ENCODE data around the gene RPL36. TPM values are rescaled to one million over a fixed set of nuclear protein-coding genes. Genes with fewer than 3 reads are reported as not detected.

RPL36 gene
- total RNA-seq, 1 experiment from 2014 or later = 787 TPM

DNA sequence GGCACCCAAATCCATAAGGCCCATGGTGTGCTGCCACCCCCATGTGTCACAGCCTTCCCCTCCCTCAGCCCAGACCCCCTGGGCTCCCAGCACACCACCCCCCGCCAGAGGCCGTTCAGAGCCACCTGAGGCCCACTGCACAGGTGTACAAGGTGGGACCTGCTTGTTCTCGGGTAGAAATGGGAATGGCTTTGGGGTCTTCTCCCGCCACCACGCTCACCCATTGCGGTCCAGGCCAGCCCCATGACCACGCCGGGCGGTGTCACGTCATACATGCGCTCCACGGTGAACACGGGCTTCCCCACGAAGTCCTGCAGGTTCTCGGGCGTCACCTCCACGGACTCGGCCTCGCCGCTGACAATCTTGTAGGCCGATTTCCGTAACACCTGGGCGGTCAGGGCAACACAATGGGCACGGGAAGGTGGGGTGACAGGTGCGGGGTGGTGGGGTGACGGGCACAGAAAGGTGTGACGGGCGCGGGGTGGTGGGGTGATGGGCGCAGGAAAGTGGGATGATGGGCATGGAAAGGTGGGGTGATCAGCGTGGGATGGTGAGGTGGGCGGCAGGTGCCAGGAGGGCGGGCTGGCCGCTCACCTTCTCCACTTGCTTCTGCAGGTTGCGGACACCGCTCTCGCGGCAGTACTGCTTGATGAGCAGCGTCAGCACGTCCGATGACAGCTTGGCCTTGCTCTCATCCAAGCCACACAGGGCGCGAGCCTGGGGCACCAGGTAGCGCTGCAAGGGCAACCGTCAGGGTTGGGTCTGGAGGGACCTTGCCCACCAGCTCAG, 4.3 kb downstream of the RPL36 start:
- Histone ChIP-seq H3K4me1 (replicated peaks; ENCODE audit: insufficient read depth) (no peaks in the 10 kb centered on the region), H3K79me2 (ENCODE audit: low read depth) (peaks cover 37% of the 10 kb centered on the region), H3F3A (ENCODE audit: insufficient read depth, low read depth) (peaks cover 28% of the 10 kb centered on the region), H3K27me3 (ENCODE audit: insufficient read depth, low read depth) (no peaks in the 10 kb centered on the region), H3K9me2 (ENCODE audit: insufficient read depth) (no peaks in the 10 kb centered on the region), H3K4me3 (no peak overlapping the region), H3K4me2 (no peak overlapping the region), H4K20me1 (ENCODE audit: insufficient read depth) (peaks cover 41% of the 10 kb centered on the region), H2AFZ (no peak overlapping the region), H3K27ac (no peak overlapping the region), H3K9me3 (ENCODE audit: insufficient read depth, low read depth) (no peaks in the 10 kb centered on the region), H3K36me3 (ENCODE audit: low read depth) (0 out of 2 replicates have a peak, but pooled peaks cover 9% of the 10 kb centered on the region)
- ChIA-PET POLR2A (ENCODE audit: unreplicated experiment) (no interaction called here), CTCF (no interaction called here)
- no peak for TF ChIP-seq EZH2 (IDR thresholded peaks at IDR 0.05; ENCODE audit: low read depth)
- TF ChIP-seq, protein P1, sequence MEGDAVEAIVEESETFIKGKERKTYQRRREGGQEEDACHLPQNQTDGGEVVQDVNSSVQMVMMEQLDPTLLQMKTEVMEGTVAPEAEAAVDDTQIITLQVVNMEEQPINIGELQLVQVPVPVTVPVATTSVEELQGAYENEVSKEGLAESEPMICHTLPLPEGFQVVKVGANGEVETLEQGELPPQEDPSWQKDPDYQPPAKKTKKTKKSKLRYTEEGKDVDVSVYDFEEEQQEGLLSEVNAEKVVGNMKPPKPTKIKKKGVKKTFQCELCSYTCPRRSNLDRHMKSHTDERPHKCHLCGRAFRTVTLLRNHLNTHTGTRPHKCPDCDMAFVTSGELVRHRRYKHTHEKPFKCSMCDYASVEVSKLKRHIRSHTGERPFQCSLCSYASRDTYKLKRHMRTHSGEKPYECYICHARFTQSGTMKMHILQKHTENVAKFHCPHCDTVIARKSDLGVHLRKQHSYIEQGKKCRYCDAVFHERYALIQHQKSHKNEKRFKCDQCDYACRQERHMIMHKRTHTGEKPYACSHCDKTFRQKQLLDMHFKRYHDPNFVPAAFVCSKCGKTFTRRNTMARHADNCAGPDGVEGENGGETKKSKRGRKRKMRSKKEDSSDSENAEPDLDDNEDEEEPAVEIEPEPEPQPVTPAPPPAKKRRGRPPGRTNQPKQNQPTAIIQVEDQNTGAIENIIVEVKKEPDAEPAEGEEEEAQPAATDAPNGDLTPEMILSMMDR (conservative IDR thresholded peaks at IDR 0.05) = no peak
- intact Hi-C loops (cut with micrococcal nuclease; ENCODE audit: unreplicated experiment) = no loop called here
- no TSS peak for BruUV-seq (replicated peaks)
- no peak for DNase-seq

DNA sequence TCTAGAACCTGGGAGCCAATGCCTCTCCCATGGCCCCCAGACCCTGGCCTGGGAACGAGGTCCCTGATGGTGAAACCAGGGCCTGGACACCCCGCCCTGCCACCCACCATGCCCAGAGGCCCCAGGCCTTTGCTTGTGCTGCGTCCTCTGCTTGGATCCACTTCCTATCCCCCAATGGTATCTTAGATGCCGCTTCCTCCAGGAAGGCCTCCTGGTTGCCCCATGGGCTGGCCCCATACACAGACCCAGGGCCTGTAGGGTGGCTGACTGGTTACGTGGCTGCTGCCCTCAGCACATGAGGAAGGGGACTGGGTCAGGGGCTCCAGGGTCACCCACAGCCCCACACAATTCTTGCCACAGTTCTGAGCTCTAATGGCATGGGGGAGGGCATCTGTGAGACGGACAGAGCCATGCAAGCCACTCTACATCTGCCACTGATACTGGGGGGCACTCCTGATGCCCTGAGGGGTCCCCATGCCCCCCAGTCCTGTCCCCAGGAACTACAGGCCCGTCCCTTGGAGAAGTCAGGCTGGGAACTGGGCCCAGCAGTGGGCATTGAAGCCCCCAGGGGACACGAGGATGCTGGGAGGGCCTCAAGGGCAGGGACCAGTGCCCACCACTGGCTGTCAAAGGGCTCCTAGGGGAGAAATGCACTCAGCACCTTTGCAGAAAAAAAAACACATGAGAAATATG, 5.0 kb downstream of the RPL36 start:
- peaks cover 37% of the 10 kb centered on the region for H3K79me2 ChIP-seq (ENCODE audit: low read depth)
- H3F3A ChIP-seq (ENCODE audit: insufficient read depth, low read depth) = peaks cover 31% of the 10 kb centered on the region
- intact Hi-C loops (cut with micrococcal nuclease; ENCODE audit: unreplicated experiment) = no loop called here
- no peak overlapping the region for H3K4me3 ChIP-seq
- no peak overlapping the region for H2AFZ ChIP-seq
- H3K9me2 ChIP-seq (ENCODE audit: insufficient read depth) = no peaks in the 10 kb centered on the region
- DNase-seq = no peak
- H4K20me1 ChIP-seq (ENCODE audit: insufficient read depth) = peaks cover 42% of the 10 kb centered on the region
- no peak overlapping the region for H3K4me2 ChIP-seq
- BruUV-seq (replicated peaks) = no TSS peak
- 0 out of 2 replicates have a peak, but pooled peaks cover 9% of the 10 kb centered on the region for H3K36me3 ChIP-seq (ENCODE audit: low read depth)
- TF ChIP-seq, protein P1 (conservative IDR thresholded peaks at IDR 0.05) = no peak
- ChIA-PET CTCF (no interaction called here), POLR2A (ENCODE audit: unreplicated experiment) (interaction anchor here (0.6 kb wide), 1 partner anchor 1106 kb away, joined by 3 read pairs; no protein-coding TSS in a partner anchor)
- H3K4me1 ChIP-seq (replicated peaks; ENCODE audit: insufficient read depth) = no peaks in the 10 kb centered on the region
- H3K27me3 ChIP-seq (ENCODE audit: insufficient read depth, low read depth) = no peaks in the 10 kb centered on the region
- H3K9me3 ChIP-seq (ENCODE audit: insufficient read depth, low read depth) = no peaks in the 10 kb centered on the region
- H3K27ac ChIP-seq = no peak overlapping the region

DNA sequence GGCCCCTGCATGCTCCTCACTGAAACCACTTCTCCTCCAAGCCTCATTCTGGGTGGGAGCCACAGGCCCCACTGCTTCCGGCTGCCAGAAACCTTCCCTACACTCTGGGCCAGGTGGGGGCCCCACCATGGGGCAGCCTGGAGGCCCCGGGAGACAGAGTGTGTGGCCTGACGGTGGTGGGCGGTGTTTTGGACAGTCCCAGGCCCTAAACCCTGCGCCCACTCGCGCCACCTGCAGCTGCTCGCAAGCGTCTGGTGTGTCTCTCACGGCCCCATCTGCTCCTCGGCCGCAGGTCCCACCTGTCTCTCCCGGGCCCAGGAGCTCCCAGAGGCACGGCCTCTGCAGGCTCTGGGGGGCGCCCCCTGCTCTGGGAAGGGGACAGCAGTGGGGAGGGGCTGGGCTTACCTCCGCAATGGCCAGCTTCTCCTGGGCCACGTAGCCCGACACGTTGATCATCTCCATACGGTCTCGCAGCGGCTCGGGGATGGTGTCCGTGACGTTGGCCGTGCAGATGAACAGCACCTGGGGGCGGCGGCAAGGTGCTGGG, 5.6 kb downstream of the RPL36 start:
- H4K20me1 ChIP-seq (ENCODE audit: insufficient read depth) = peaks cover 42% of the 10 kb centered on the region
- no peaks in the 10 kb centered on the region for H3K9me3 ChIP-seq (ENCODE audit: insufficient read depth, low read depth)
- BruUV-seq (replicated peaks) = no TSS peak
- H3K4me2 ChIP-seq = no peak overlapping the region
- no peak overlapping the region for H2AFZ ChIP-seq
- peaks cover 31% of the 10 kb centered on the region for H3K79me2 ChIP-seq (ENCODE audit: low read depth)
- intact Hi-C loops (cut with micrococcal nuclease; ENCODE audit: unreplicated experiment) = no loop called here
- peaks cover 6% of the 10 kb centered on the region; the same call in 1 of the 2 replicates for H3K36me3 ChIP-seq (ENCODE audit: low read depth)
- ChIA-PET CTCF (no interaction called here), POLR2A (ENCODE audit: unreplicated experiment) (interaction anchor here (0.6 kb wide), 1 partner anchor 1105 kb away, joined by 3 read pairs; no protein-coding TSS in a partner anchor)
- H3K4me3 ChIP-seq = no peak overlapping the region
- H3K27me3 ChIP-seq (ENCODE audit: insufficient read depth, low read depth) = no peaks in the 10 kb centered on the region
- no peak for DNase-seq
- H3K27ac ChIP-seq = no peak overlapping the region
- no peaks in the 10 kb centered on the region for H3K9me2 ChIP-seq (ENCODE audit: insufficient read depth)
- no peaks in the 10 kb centered on the region for H3K4me1 ChIP-seq (replicated peaks; ENCODE audit: insufficient read depth)
- TF ChIP-seq EZH2 (IDR thresholded peaks at IDR 0.05; ENCODE audit: low read depth) = no peak
- TF ChIP-seq, protein P1 (conservative IDR thresholded peaks at IDR 0.05) = no peak
- H3F3A ChIP-seq (ENCODE audit: insufficient read depth, low read depth) = peaks cover 29% of the 10 kb centered on the region
